T47D (cell line): Measurements from ENCODE around the gene PPP2R5D.

Experiments used
- DNase-seq, 2 experiments: peaks; one replicate each; pipeline versions ENCODE4 v3.0.0 to v3.0.0-alpha.2; 2011 to 2012; ENCODE audit warnings: low read depth in 1 of 2, low spot score in 1 of 2
- JUND ChIP-seq: IDR thresholded peaks from 2 replicates; pipeline ENCODE4 v1.6.1; 2012; ENCODE audit warnings: low read depth
- in situ Hi-C: cut with HindIII; loops from 2 replicates; pipeline ENCODE4 v1.10.0; 2016; ENCODE audit warnings: low sequenced_read_pairs, low pct_unique_long_range_greater_than_20kb

PPP2R5D gene

DNA sequence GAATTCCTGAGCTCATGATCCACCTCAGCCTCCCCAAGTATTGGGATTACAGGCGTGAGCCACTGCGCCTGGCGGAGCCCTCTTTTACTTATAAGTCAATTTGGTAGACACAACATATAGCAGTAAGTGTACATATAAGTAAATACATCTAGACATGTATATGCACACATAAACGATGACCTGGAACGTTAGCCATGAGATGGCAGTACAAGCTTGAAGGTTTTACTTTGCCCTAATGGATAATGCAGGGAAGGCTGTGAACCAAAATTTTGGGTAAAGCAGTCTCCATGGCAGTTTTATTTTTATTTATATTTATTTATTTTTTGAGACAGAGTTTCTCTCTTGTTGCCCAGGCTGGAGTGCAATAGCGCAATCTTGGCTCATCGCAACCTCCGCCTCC, 26.2 kb upstream of the PPP2R5D start:
- peak in 1 of 2 experiments; percentile 53 for DNase-seq

GRCh38 chr6:42959917-42960242, 24.5 kb upstream of the PPP2R5D start:
- in situ Hi-C loops, result no loop called here
- TF ChIP-seq JUND, result no peak
- no peak for DNase-seq

More for the DNA sequence above, 26.2 kb upstream of the PPP2R5D start:
- in situ Hi-C loops, result no loop called here
- TF ChIP-seq JUND, result no peak

DNA sequence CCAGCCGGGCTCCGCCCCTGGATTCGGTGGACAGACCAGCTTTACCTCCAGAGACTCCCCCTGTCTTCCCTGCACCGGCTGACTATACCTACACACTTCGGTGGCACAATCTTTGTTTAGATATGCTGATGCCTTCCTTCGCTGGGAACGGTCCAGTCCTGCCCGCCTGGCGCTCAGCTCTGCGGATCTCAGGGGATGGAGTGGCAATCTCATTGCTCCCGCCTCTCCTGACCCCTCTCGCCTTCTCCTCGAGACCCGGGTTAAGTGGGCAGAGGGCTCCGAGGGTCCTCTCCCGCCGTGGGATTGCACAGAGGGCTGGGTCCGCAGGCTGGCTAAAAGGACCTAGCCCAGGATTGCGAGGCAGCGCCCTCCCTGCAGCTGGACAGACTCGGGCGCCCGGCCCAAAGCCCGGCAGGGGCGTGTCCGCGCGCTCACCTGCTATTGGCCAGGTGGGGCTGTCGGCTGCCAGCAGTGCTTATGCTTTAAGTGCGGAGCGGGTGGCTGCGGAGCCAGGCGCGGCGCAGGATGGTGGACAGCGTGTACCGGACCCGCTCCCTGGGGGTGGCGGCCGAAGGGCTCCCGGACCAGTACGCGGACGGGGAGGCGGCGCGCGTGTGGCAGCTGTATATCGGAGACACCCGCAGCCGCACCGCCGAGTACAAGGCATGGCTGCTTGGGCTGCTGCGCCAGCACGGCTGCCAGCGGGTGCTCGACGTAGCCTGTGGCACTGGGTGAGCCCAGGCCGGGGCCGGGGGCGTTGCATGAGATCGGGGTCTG, 23.9 kb upstream of the PPP2R5D start, which contains the start of gene GNMT:
GNMT (plus strand) TSS at position 512 of the 777 bp plus-strand sequence; CDS start at position 526, 14 bp downstream.
- in situ Hi-C loops, result no loop called here
- DNase-seq, result peak; percentile 83 to 85

GRCh38 chr6:42961020-42961470, 23.3 kb upstream of the PPP2R5D start:
- peak in 1 of 2 experiments; percentile 49 for DNase-seq
- in situ Hi-C loops, result no loop called here
- no peak for TF ChIP-seq JUND

More for the DNA sequence above, 23.9 kb upstream of the PPP2R5D start, which contains the start of gene GNMT:
- TF ChIP-seq JUND, result no peak

- DNase-seq, result no peak
- no peak for TF ChIP-seq JUND
- in situ Hi-C loops, result no loop called here
Observed at GRCh38 chr6:42962096-42962495, 22.3 kb upstream of the PPP2R5D start.

DNA sequence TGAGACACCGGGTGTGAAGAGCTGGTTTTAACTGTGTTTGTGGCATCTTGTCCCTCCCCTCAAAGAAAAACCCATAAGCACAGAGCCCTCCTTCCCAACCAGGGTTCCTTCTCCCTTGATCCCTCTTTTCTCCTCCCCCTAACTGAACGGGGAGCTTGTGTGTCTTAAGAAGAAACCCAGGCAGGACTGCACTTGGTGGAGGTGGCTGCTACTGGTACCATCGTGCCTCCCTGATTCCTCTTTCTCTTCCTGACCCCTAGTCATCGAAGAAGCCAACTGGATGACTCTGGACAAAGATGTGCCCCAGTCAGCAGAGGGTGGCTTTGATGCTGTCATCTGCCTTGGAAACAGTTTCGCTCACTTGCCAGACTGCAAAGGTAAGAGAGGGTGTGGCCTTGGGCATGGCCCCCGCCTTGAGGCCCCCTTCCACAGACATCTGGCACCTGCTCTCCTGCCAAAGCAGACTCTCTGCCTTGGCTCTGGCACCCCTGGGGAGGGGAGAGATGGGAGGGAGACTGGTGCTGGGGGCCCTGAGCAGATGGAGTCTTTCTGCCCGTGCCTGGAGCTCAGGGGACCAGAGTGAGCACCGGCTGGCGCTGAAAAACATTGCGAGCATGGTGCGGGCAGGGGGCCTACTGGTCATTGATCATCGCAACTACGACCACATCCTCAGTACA, 21.7 kb upstream of the PPP2R5D start:
- DNase-seq, result no peak
- in situ Hi-C loops, result no loop called here
- no peak for TF ChIP-seq JUND

GRCh38 chr6:42963179-42963854, 21.1 kb upstream of the PPP2R5D start:
- TF ChIP-seq JUND, result no peak
- in situ Hi-C loops, result no loop called here
- no peak for DNase-seq

DNA sequence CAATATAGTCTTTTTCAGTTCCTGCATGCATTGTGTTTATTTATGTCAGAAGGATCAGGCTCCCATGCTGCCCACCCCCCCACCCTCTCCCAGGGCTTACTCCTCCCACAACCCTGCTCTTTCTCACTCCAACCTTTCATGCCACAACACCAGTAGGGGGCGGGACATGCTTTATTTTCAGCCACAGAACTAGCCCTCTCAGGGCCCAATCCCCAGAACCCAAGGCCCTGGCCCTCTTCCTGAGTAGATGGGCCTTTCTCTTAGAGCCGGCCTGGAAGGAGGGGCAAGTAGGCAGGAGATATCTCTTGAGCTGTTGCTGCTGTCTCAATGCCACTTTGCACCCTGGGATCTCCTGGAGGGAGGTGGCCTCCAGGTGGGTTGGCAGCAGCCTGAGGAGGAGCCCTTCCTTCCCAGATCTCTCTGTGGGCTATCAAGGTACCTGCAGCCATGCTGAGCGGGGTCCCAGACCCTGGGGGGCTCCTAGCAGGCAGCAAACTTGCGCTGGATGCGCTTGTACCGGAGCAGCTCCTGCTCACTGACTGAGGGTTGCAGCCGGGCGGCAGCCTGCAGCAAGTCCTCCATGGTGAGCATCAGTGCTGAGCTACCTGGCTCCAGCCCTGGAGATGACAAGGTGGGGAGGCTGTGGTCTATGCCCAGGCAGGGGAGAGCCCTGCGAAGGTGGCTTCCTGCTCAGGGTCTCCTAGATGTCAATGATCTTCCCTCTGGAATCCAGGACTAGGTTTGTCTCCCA, 20.3 kb upstream of the PPP2R5D start:
- no peak for TF ChIP-seq JUND
- peak in 1 of 2 experiments; percentile 63 for DNase-seq
- in situ Hi-C loops, result no loop called here

GRCh38 chr6:42966571-42966970, 17.8 kb upstream of the PPP2R5D start:
- DNase-seq, result no peak
- in situ Hi-C loops, result no loop called here
- no peak for TF ChIP-seq JUND

GRCh38 chr6:42967228-42967627, 17.1 kb upstream of the PPP2R5D start:
- TF ChIP-seq JUND, result no peak
- in situ Hi-C loops, result no loop called here
- DNase-seq, result no peak

GRCh38 chr6:42968126-42968701, 16.2 kb upstream of the PPP2R5D start:
- no peak for TF ChIP-seq JUND
- in situ Hi-C loops, result no loop called here
- DNase-seq, result no peak

GRCh38 chr6:42968783-42969182, 15.6 kb upstream of the PPP2R5D start:
- no peak for DNase-seq
- TF ChIP-seq JUND, result no peak
- in situ Hi-C loops, result no loop called here
